Panc1 (cell line): ENCODE data around the gene SPRED2. TPM values are rescaled to one million over a fixed set of nuclear protein-coding genes. Genes with fewer than 3 reads are reported as not detected.

Experiments
- ATAC-seq: fragments of 200-7000 bp; cut with Tn5 transposase; 2 replicates; pipeline ENCODE4 v1.9.1; 2020; ENCODE audit warnings: mild to moderate bottlenecking, moderate library complexity
- BruUV-seq: library from RNA; stranded (reverse); fragments of 400-500 nt; replicated peaks from 2 replicates; lab custom pipeline; 2021; lab: Mats Ljungman, UMichigan
- CTCF ChIA-PET: fragments of 300-600 bp; sonication (Branson Sonifier 250); formaldehyde crosslinking; loops from one replicate; lab custom pipeline; 2022; ENCODE audit warnings: antibody characterized with exemption; lab: Charles Lee
- POLR2A ChIA-PET: fragments of 300-600 bp; sonication (Branson Sonifier 250); formaldehyde crosslinking; loops from one replicate; lab custom pipeline; 2022; ENCODE audit warnings: antibody characterized with exemption; lab: Charles Lee
- DNase-seq: peaks from one replicate; pipeline ENCODE4 v3.0.0-alpha.2; 2010; ENCODE audit warnings: low read depth, low spot score
- H3K27ac ChIP-seq: 2 replicates; pipeline ENCODE4 v1.5.1; 2011; ENCODE audit warnings: mild to moderate bottlenecking, low read length, inconsistent platforms
- H3K27me3 ChIP-seq: fragments of 200-500 bp; sonication (Bioruptor generic); 2 replicates; pipeline ENCODE4 v1.6.0; 2014; ENCODE audit warnings: low read length, inconsistent platforms; ENCODE audit not compliant: control insufficient read depth, insufficient read depth
- H3K36me3 ChIP-seq: fragments of 200-500 bp; sonication (Bioruptor generic); 2 replicates; pipeline ENCODE4 v1.5.1; 2014; ENCODE audit warnings: inconsistent platforms, mild to moderate bottlenecking, low read length, moderate library complexity; ENCODE audit not compliant: control insufficient read depth, insufficient read depth
- H3K4me1 ChIP-seq: 2 replicates; pipeline ENCODE4 v1.5.1; 2011; ENCODE audit warnings: inconsistent platforms, mild to moderate bottlenecking, low read length, moderate library complexity; ENCODE audit not compliant: control insufficient read depth, insufficient read depth
- H3K4me3 ChIP-seq, 2 experiments: 2 replicates each; pipeline ENCODE4 v1.5.1; 2011 to 2012; ENCODE audit warnings: low read depth in 2 of 2, low read length in 2 of 2, mild to moderate bottlenecking in 2 of 2, inconsistent platforms in 1 of 2, moderate library complexity in 1 of 2
- H3K9me3 ChIP-seq: fragments of 200-500 bp; sonication (Bioruptor generic); 2 replicates; pipeline ENCODE4 v1.5.1; 2014; ENCODE audit warnings: low read depth, mild to moderate bottlenecking, inconsistent platforms, low read length, moderate library complexity; ENCODE audit not compliant: control insufficient read depth, insufficient read depth
- CTCF ChIP-seq: fragments of 450-650 bp; IDR thresholded peaks from 2 replicates; pipeline ENCODE4 v1.5.1; 2017; ENCODE audit warnings: mild to moderate bottlenecking
- POLR2AphosphoS5 ChIP-seq: IDR thresholded peaks from 2 replicates; pipeline ENCODE4 v1.6.1; 2012; ENCODE audit warnings: mild to moderate bottlenecking, low read depth, low read length, moderate library complexity
- REST ChIP-seq, 2 experiments: IDR thresholded peaks; 2 replicates each; pipeline ENCODE4 v1.6.1; 2011 to 2012; ENCODE audit warnings: low read depth in 2 of 2, control low read depth in 1 of 2, low read length in 1 of 2, mild to moderate bottlenecking in 1 of 2, moderate library complexity in 1 of 2; ENCODE audit not compliant: insufficient read depth in 1 of 2
- SIN3A ChIP-seq: IDR thresholded peaks from 2 replicates; pipeline ENCODE4 v1.6.1; 2012; ENCODE audit warnings: low read depth, mild to moderate bottlenecking, low read length, moderate library complexity, borderline replicate concordance; ENCODE audit not compliant: insufficient read depth
- TCF7L2 ChIP-seq: IDR thresholded peaks from 2 replicates; pipeline ENCODE4 v1.6.1; 2011; ENCODE audit warnings: mild to moderate bottlenecking, low read depth, low read length, inconsistent platforms
- in situ Hi-C: cut with HindIII; loops from 2 replicates; pipeline ENCODE4 v1.10.0; 2016; ENCODE audit warnings: low sequenced_read_pairs, low pct_unique_long_range_greater_than_20kb
- intact Hi-C: fragments of 100-400 bp; cut with micrococcal nuclease; formaldehyde crosslinking; loops from one replicate; pipeline ENCODE4 v1.10.0; 2022; ENCODE audit not compliant: unreplicated experiment
- total RNA-seq: library from RNA; stranded (reverse); gene quantifications from one replicate; pipeline ENCODE4 v1.2.1, GENCODE V29; 2021; ENCODE audit not compliant: unreplicated experiment

The SPRED2 gene
- total RNA-seq, 1 experiment from 2014 or later = 60.1 TPM

GRCh38 chr2:65466551-65466950, 34.2 kb upstream of the SPRED2 start:
- no peak overlapping the region for H3K27ac ChIP-seq
- in situ Hi-C loops = no loop called here
- ChIA-PET POLR2A (no interaction called here), CTCF (no interaction called here)
- H3K4me3 ChIP-seq = no peak overlapping the region
- intact Hi-C loops = no loop called here
- no TSS peak for BruUV-seq
- TF ChIP-seq CTCF (no peak), REST (IDR thresholded peaks at IDR 0.05; ENCODE audit: insufficient read depth in 1 of 2, low read depth in 2 of 2, low read length in 1 of 2) (no peak), TCF7L2 (no peak), SIN3A (no peak), POLR2AphosphoS5 (no peak)
- DNase-seq (no peak), ATAC-seq (no peak)
- no peaks in the 10 kb centered on the region for H3K9me3 ChIP-seq
- H3K27me3 ChIP-seq = no peaks in the 10 kb centered on the region
- H3K4me1 ChIP-seq = no peaks in the 10 kb centered on the region
- no peaks in the 10 kb centered on the region for H3K36me3 ChIP-seq

GRCh38 chr2:65465857-65466256, 33.5 kb upstream of the SPRED2 start:
- intact Hi-C loops = no loop called here
- no peaks in the 10 kb centered on the region for H3K36me3 ChIP-seq
- ChIA-PET CTCF (no interaction called here), POLR2A (no interaction called here)
- in situ Hi-C loops = no loop called here
- BruUV-seq = no TSS peak
- ATAC-seq (no peak), DNase-seq (no peak)
- no peak for TF ChIP-seq SIN3A
- H3K4me3 ChIP-seq = no peak overlapping the region
- H3K4me1 ChIP-seq = no peaks in the 10 kb centered on the region
- H3K27ac ChIP-seq = no peak overlapping the region
- H3K27me3 ChIP-seq = no peaks in the 10 kb centered on the region
- H3K9me3 ChIP-seq = no peaks in the 10 kb centered on the region

GRCh38 chr2:65465124-65465523, 32.7 kb upstream of the SPRED2 start:
- Histone ChIP-seq H3K4me1 (no peaks in the 10 kb centered on the region), H3K27ac (no peak overlapping the region), H3K36me3 (no peaks in the 10 kb centered on the region), H3K9me3 (no peaks in the 10 kb centered on the region), H3K27me3 (no peaks in the 10 kb centered on the region), H3K4me3 (no peak overlapping the region)
- BruUV-seq = no TSS peak
- POLR2A ChIA-PET = no interaction called here
- in situ Hi-C loops (no loop called here), intact Hi-C loops (no loop called here)
- DNase-seq = no peak
- ATAC-seq = no peak
- CTCF ChIA-PET = interaction anchor here (0.6 kb wide), 1 partner anchor 16 kb away, joined by 3 read pairs; no protein-coding TSS in a partner anchor
- no peak for TF ChIP-seq TCF7L2
- TF ChIP-seq POLR2AphosphoS5 = no peak
- no peak for TF ChIP-seq SIN3A
- TF ChIP-seq REST (IDR thresholded peaks at IDR 0.05; ENCODE audit: insufficient read depth in 1 of 2, low read depth in 2 of 2, low read length in 1 of 2) = no peak
- no peak for TF ChIP-seq CTCF
